Skeletal muscle tissue (tissue), 4 donors: Measurements from ENCODE around the gene DLL3. TPM values are rescaled to one million over a fixed set of nuclear protein-coding genes. Genes with fewer than 3 reads are reported as not detected.

ENCODE experiments used
- H3K27ac ChIP-seq: one replicate; pipeline ENCODE4 v1.7.0; 2013; ENCODE audit warnings: mild to moderate bottlenecking, low read depth, low read length, inconsistent platforms
- H3K27me3 ChIP-seq, 3 donors: one replicate each; pipeline ENCODE4 v1.7.0; 2013; ENCODE audit warnings: low read length in 3 of 3; ENCODE audit not compliant: control insufficient read depth in 3 of 3, insufficient read depth in 3 of 3
- H3K36me3 ChIP-seq, 3 donors: one replicate each; pipeline ENCODE4 v1.7.0; 2013; ENCODE audit warnings: low read length in 3 of 3; ENCODE audit not compliant: control insufficient read depth in 3 of 3, insufficient read depth in 3 of 3
- H3K4me1 ChIP-seq, 3 donors: one replicate each; pipeline ENCODE4 v1.7.0; 2013; ENCODE audit warnings: low read length in 3 of 3, mild to moderate bottlenecking in 3 of 3; ENCODE audit not compliant: control insufficient read depth in 3 of 3, insufficient read depth in 3 of 3
- H3K4me3 ChIP-seq, 3 donors: one replicate each; pipeline ENCODE4 v1.7.0; 2013; ENCODE audit warnings: low read length in 3 of 3
- H3K9ac ChIP-seq, 3 donors: one replicate each; pipeline ENCODE4 v1.7.0; 2013; ENCODE audit warnings: low read length in 3 of 3, mild to moderate bottlenecking in 3 of 3, moderate library complexity in 2 of 3, low read depth in 1 of 3
- H3K9me3 ChIP-seq, 3 donors: one replicate each; pipeline ENCODE4 v1.7.0; 2013; ENCODE audit warnings: low read length in 3 of 3; ENCODE audit not compliant: control insufficient read depth in 3 of 3
- total RNA-seq: library from RNA; depleted of rRNA; stranded (reverse); fragments of >200 nt; gene quantifications from one replicate; pipeline ENCODE4 v1.2.3, GENCODE V29; 2014
- donor health status: Osteomylitis.

DLL3 gene
- total RNA-seq, 1 donor from 2014 or later = not detected

DNA sequence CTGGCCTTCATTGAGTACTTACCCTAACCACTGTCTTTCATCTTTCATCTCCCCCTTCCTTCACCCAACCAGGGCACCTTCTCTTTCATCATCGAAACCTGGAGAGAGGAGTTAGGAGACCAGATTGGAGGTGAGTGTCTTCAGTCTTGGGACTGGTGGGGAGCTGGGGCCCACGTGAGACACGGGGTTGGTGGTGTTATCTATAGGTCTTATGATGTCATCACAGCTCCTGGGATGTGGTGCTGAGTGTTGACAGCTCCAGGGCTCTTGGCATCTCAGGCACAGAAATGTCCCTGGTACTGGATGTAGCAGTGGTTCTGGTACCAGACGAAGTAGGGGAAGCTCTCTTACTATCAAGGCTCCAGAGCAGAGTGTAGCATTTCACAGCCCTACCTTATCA is 1.8 kb downstream of the DLL3 start:
- no peaks in the 10 kb centered on the region for H3K9me3 ChIP-seq
- H3K4me1 ChIP-seq = peaks cover 0 to 14% (median 8%) of the 10 kb centered on the region in 3 donors
- H3K9ac ChIP-seq = no peak overlapping the region
- no peaks in the 10 kb centered on the region for H3K36me3 ChIP-seq
- no peak overlapping the region for H3K4me3 ChIP-seq
- H3K27me3 ChIP-seq = peaks cover 67 to 78% (median 77%) of the 10 kb centered on the region in 3 donors
- H3K27ac ChIP-seq = no peak overlapping the region

DNA sequence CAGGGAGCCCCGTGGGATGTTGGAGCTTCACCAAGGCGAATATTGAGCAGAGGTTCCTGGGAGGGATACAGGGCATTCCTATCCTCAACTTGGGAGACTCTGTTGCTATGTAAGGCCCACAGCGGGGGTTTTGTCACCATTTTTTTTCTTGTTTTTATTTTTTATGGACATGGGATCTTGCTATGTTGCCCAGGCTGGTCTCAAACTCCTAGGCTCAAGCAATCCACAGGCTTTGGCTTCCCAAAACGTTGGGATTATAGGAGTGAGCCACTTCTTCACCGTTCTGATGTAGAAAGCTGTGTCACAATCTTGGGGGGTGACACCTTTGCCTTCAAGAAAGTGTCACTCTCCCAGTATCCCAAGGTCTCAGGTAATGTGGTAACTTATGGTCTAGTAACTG is 2.6 kb downstream of the DLL3 start:
- Histone ChIP-seq H3K9ac (no peak overlapping the region), H3K4me3 (no peak overlapping the region), H3K27ac (no peak overlapping the region), H3K27me3 (peaks cover 66 to 79% (median 76%) of the 10 kb centered on the region in 3 donors), H3K4me1 (peaks cover 0 to 14% (median 8%) of the 10 kb centered on the region in 3 donors), H3K9me3 (no peaks in the 10 kb centered on the region), H3K36me3 (no peaks in the 10 kb centered on the region)

DNA sequence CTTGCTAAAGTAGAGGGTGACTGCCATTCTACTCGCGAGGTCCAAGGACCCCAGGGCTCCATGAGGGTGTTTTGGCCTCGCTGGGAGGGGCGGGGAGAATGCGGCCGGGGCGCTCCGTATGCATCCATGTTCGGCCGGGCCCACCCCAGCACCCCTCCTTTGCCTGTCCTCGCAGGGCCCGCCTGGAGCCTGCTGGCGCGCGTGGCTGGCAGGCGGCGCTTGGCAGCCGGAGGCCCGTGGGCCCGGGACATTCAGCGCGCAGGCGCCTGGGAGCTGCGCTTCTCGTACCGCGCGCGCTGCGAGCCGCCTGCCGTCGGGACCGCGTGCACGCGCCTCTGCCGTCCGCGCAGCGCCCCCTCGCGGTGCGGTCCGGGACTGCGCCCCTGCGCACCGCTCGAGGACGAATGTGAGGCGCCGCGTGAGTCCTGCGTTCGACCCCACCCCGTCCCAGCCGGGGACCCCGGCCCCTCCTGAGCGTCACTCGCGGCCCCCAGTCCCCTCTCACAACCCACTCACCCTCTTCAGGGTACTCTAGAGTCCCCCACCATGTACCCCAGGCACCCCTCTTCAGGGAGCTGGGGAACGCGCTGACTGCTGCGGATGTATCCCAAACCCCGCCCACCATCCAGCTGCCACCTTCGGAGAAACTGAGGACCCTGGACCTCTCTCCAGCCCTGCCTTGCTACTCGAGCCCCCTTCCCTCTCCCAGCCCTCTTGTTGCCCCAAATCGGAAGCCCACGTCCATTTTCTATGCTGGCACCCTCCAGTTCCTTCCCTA is 4.1 kb downstream of the DLL3 start:
- Histone ChIP-seq H3K4me3 (peak overlapping the region in 1 of 3 donors; percentile 29), H3K27me3 (peaks cover 76 to 82% (median 78%) of the 10 kb centered on the region in 3 donors), H3K9ac (no peak overlapping the region), H3K36me3 (no peaks in the 10 kb centered on the region), H3K27ac (no peak overlapping the region), H3K4me1 (peaks cover 7 to 18% (median 10%) of the 10 kb centered on the region in 3 donors), H3K9me3 (no peaks in the 10 kb centered on the region)

DNA sequence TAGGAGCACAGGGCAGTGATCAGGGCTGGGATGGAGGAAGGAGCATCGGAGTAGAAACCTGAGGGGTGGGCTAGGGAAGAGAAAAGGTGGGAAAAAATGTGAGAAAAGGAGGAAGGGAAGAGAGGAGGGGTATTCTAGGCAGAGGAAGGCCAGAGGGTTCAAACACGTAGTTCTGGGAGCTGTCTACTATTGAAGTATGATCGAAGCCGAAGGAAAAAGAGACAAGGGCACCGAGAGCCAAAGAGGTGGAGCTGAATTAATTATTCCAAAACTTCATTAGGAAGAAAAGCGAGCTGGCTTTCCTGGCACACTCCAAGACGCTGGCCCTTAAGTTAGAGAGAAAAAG is 7.8 kb downstream of the DLL3 start:
- H3K27ac ChIP-seq = no peak overlapping the region
- peaks cover 65 to 66% (median 65%) of the 10 kb centered on the region in 3 donors for H3K27me3 ChIP-seq
- no peaks in the 10 kb centered on the region for H3K36me3 ChIP-seq
- H3K4me3 ChIP-seq = peak overlapping the region in 1 of 3 donors; percentile 13
- no peaks in the 10 kb centered on the region for H3K9me3 ChIP-seq
- H3K9ac ChIP-seq = no peak overlapping the region
- peaks cover 0 to 10% (median 8%) of the 10 kb centered on the region in 3 donors for H3K4me1 ChIP-seq

DNA sequence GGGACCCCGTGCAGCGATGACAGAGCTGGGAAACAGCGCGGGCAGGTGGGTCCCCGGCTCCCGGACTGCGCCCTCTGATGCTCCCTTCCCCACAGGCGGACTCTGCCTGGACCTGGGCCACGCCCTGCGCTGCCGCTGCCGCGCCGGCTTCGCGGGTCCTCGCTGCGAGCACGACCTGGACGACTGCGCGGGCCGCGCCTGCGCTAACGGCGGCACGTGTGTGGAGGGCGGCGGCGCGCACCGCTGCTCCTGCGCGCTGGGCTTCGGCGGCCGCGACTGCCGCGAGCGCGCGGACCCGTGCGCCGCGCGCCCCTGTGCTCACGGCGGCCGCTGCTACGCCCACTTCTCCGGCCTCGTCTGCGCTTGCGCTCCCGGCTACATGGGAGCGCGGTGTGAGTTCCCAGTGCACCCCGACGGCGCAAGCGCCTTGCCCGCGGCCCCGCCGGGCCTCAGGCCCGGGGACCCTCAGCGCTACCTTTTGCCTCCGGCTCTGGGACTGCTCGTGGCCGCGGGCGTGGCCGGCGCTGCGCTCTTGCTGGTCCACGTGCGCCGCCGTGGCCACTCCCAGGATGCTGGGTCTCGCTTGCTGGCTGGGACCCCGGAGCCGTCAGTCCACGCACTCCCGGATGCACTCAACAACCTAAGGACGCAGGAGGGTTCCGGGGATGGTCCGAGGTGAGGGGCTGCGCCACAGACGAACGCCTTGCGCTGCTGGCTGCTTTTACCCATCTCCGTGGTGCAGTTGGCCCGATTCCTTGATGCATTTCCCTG is 8.4 kb downstream of the DLL3 start:
- peaks cover 0 to 10% (median 8%) of the 10 kb centered on the region in 3 donors for H3K4me1 ChIP-seq
- no peaks in the 10 kb centered on the region for H3K9me3 ChIP-seq
- peaks cover 65 to 66% (median 66%) of the 10 kb centered on the region in 3 donors for H3K27me3 ChIP-seq
- H3K4me3 ChIP-seq = peak overlapping the region in 2 of 3 donors; percentile 13 to 46
- no peaks in the 10 kb centered on the region for H3K36me3 ChIP-seq
- no peak overlapping the region for H3K27ac ChIP-seq
- no peak overlapping the region for H3K9ac ChIP-seq

DNA sequence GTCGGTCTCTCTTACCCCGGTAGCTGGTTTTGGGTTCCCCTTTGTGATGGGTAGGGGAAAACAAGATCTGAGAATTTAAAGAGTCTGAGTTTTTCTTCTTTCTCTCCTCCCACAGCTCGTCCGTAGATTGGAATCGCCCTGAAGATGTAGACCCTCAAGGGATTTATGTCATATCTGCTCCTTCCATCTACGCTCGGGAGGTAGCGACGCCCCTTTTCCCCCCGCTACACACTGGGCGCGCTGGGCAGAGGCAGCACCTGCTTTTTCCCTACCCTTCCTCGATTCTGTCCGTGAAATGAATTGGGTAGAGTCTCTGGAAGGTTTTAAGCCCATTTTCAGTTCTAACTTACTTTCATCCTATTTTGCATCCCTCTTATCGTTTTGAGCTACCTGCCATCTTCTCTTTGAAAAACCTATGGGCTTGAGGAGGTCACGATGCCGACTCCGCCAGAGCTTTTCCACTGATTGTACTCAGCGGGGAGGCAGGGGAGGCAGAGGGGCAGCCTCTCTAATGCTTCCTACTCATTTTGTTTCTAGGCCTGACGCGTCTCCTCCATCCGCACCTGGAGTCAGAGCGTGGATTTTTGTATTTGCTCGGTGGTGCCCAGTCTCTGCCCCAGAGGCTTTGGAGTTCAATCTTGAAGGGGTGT is 9.1 kb downstream of the DLL3 start:
- H3K27me3 ChIP-seq = peaks cover 60 to 70% (median 62%) of the 10 kb centered on the region in 3 donors
- H3K4me1 ChIP-seq = peaks cover 0 to 10% (median 8%) of the 10 kb centered on the region in 3 donors
- no peak overlapping the region for H3K9ac ChIP-seq
- no peak overlapping the region for H3K4me3 ChIP-seq
- H3K27ac ChIP-seq = no peak overlapping the region
- no peaks in the 10 kb centered on the region for H3K36me3 ChIP-seq
- no peaks in the 10 kb centered on the region for H3K9me3 ChIP-seq

DNA sequence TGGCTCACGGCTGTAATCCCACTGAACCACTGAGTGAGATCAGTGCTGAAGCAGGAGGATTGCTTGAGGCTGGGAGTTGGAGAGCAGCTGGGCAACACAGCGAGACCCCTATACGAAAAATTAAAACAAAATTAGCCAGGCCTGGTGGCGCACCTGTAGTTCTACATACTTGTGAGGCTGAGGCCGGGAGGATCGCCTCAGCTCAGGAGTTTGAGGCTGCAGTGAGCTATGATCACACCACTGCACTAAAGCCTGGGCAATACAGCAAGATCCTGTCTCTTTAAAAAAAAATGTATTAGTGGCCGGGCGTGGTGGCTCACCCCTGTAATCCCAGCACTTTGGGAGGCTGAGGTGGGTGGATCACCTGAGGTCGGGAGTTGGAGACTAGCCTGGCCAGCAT is 9.9 kb downstream of the DLL3 start:
- Histone ChIP-seq H3K27ac (no peak overlapping the region), H3K4me3 (no peak overlapping the region), H3K4me1 (peaks cover 0 to 10% (median 5%) of the 10 kb centered on the region in 3 donors), H3K27me3 (peaks cover 59 to 70% (median 62%) of the 10 kb centered on the region in 3 donors), H3K9ac (no peak overlapping the region), H3K9me3 (no peaks in the 10 kb centered on the region), H3K36me3 (no peaks in the 10 kb centered on the region)

DNA sequence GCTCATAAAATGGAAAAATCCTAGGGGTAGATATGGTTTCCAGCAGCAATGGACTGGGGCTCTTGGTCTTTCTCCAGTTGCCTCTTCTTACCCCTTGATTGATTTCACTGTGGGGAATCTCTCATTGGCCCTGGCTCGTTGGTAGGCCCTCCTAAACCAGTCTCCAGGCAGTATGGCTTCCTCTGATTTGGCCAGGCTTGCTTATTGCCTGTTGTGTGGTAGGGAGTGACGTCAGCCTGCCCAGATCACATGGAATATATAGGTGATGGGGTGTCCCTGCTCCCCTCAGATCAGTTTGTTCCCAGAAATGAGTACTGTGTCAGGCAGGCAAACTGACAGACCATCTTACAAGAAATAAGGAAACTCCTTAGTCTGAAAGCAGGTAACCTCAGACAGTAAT is 10.5 kb downstream of the DLL3 start:
- H3K4me3 ChIP-seq = no peak overlapping the region
- H3K4me1 ChIP-seq = peaks cover 0 to 10% (median 5%) of the 10 kb centered on the region in 3 donors
- H3K27me3 ChIP-seq = peaks cover 59 to 70% (median 62%) of the 10 kb centered on the region in 3 donors
- H3K36me3 ChIP-seq = no peaks in the 10 kb centered on the region
- H3K9ac ChIP-seq = no peak overlapping the region
- H3K27ac ChIP-seq = no peak overlapping the region
- H3K9me3 ChIP-seq = no peaks in the 10 kb centered on the region

DNA sequence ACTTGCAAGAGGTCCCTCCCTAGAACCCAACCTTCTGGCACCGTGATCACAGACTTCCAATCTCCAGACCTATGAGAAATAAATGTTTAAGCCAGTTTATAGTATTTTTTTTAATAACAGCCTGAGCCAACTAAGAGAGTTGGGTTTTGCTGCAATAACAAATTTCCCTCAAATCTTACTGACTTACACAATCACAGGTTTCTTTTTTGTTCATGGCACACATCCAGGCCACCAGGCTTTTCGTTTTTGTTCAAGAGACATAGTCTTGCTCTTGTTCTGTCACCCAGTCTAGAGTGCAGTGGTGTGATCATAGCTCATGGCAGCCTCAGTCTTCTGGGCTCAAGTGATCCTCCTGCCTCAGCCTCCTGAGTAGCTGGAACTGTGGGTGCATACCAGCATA is 14.2 kb downstream of the DLL3 start:
- H3K9ac ChIP-seq = no peak overlapping the region
- H3K9me3 ChIP-seq = no peaks in the 10 kb centered on the region
- peaks cover 6 to 8% (median 6%) of the 10 kb centered on the region in 3 donors for H3K4me1 ChIP-seq
- peaks cover 51 to 66% (median 63%) of the 10 kb centered on the region in 3 donors for H3K27me3 ChIP-seq
- no peak overlapping the region for H3K27ac ChIP-seq
- no peaks in the 10 kb centered on the region for H3K36me3 ChIP-seq
- no peak overlapping the region for H3K4me3 ChIP-seq
